HG03108 (cell line): Measurements from ENCODE around the gene GINS2.

Source experiments
- ATAC-seq: cut with Tn5 transposase; IDR thresholded peaks from one replicate; pipeline ENCODE4 v1.9.1; 2021; ENCODE audit warnings: moderate library complexity; ENCODE audit not compliant: unreplicated experiment

The GINS2 gene

DNA sequence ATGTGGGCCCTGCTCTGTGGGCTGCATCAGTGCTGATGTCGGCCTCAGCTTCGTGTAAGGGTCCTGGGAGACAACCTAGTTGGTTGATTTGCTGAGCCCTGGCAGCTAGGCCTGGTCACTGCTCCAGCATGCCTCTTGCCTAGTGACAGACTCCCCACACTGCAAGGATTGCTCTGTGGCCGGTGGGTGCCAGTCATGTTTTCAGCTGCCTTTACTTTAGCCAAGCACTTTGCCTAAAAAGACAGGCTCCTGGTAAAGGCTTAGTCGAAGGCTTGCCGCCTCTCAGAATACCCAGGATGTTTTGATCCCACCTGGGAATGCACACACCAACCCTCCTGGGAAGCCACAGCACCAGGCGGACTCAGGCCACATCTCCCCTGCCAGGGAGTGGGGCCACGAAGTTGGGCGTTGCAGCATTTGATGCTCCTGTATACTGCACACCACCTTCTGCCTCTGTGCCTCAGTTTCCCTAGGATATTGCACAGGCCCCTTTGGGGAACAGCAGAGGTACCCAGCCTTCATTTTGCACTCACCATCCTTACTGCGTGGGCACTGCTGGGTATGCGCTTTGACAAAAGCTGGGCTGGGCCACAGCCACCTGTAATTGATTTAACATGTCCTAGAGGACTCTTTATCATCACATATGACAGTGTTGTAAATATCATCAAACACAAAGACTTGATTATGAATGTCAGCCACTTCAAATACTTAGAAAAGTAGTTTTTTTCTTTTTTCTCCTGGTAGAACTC is 19.9 kb downstream of the GINS2 start:
- ATAC-seq = no peak

- no peak for ATAC-seq
Measured at GRCh38 chr16:85667841-85668413, 20.8 kb downstream of the GINS2 start.

DNA sequence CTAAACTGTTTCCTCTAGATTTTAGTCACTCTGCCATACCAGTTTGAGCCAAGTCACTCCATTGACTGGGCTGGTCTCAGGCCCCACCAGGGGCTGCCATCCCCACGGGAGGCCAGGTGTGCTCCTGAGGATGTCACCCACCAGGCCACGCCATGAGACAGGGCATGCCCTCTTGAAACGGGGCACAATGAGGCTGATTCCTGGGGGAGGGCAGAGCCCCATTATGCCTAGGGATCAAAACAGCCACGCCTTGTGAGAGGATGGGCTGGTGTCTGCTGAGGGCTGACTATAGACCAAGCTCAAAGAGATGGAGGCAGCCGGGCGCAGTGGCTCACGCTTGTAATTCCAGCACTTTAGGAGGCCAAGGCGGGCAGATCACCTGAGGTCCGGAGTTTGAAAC is 21.5 kb downstream of the GINS2 start:
- no peak for ATAC-seq

GRCh38 chr16:85665929-85666328 is 22.8 kb downstream of the GINS2 start:
- ATAC-seq = no peak

GRCh38 chr16:85665373-85665740 is 23.4 kb downstream of the GINS2 start:
- ATAC-seq = no peak

DNA sequence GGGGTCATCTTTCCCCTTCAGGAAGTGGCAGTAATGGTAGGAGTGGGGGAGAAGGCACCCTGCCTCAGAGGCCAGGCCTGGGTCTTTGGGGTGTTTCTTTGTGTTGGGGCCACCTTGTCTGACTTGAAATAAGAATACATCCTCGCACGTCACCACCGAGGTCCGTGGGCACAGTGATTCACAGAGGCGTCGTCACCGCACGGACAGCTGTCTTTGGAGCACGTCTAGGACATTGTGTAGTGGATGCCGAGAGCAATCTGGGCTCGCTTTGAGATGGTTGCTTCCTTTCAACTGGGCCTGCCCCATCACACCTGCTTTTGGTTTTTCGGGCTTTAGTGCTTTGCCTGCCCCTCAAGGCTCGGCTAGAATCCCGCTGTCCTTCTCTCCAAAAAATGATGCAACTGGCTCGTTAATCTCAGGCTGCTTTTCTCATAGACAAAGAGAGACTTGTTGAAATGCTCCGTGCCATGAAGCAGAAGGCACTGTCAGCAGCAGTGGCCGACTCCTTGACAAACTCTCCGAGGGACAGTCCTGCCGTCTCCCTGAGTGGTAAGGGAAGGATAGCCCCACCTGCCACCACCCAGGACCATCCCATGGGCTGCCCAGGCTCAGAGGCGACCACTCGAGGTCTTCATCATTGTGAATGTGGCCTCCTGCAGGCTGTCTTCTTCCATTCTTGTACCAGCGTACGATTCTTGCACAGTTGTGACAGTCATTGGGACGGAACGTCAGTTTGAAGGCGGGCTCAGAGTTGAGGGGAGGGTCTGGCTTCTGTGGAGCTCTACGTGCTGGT is 24.0 kb downstream of the GINS2 start:
- ATAC-seq = no peak

DNA sequence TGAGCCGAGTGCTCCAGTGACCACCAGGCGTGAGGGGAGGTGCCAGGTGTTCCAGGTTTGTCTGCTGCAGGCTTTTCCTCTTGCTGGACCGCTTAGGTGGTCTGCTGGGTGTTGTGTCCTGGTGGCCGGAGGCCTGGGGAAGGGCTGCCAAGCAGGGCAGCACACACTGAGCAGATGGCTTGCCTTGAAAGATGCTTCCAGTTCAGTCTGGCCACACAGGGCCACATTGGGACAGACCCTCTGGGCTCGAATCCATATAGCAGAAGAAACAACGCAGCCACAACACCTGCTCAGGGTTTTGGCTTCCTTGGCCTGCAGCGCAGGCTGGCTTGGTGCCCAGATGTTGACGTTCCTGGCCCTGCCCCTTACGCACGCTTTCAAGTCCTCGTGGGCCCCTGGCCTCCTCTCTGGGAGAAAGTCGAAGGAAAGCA is 24.8 kb downstream of the GINS2 start:
- ATAC-seq = no peak

GRCh38 chr16:85662976-85663830 is 25.6 kb downstream of the GINS2 start:
- ATAC-seq = no peak

DNA sequence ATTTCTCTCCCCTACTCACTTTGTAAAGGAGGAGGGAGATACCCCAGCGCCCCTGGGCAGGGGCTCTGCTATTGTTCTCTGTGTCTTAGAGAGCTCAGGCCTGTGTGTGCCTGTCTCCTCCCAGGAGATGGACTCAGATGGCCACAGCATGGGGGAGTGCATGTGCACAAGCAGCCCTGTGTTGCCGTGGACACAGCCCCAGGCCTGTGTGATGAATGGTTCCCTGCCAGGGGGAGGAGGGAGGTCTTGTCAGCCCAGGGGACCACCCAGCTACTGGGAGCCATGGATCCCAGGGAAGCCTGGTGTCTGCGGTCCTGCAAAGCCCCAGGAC is 26.3 kb downstream of the GINS2 start:
- no peak for ATAC-seq

GRCh38 chr16:85661740-85662481 is 26.8 kb downstream of the GINS2 start:
- no peak for ATAC-seq

GRCh38 chr16:85660843-85661739 is 27.7 kb downstream of the GINS2 start:
- ATAC-seq = no peak

DNA sequence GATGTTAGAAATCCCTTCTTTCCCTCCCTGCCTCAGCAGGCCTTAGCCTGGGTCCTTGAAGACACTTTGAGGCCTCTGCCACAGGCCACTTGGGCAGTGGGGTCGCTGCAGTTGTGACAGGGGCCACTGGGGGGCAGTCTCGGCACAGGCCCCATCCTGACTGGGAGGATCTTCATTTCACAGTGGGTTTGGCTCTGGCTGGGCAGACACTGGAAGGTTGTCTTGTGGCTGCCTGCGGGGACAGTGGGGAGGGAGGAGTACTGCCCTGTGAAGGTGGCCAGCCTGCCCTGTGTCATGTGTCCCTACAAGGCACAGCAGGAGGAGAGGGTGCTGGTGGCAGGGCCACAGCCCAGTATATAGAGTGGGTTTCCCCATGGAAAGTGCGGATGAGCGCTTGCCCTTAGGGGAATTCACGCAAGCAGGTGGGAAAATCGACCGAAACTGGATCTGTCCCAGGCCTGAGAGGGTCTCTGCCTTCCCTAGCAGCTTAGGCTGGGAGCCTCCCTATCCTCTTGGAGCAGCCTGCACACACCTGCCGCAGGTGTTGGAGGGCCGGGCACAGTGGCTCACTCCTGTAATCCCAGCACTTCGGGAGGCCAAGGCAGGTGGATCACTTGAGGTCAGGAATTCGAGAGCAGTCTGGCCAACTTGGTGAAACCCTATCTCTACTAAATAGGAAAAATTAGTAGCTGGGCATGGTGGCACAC is 28.8 kb downstream of the GINS2 start:
- ATAC-seq = no peak

GRCh38 chr16:85659336-85659735 is 29.4 kb downstream of the GINS2 start:
- ATAC-seq = no peak

DNA sequence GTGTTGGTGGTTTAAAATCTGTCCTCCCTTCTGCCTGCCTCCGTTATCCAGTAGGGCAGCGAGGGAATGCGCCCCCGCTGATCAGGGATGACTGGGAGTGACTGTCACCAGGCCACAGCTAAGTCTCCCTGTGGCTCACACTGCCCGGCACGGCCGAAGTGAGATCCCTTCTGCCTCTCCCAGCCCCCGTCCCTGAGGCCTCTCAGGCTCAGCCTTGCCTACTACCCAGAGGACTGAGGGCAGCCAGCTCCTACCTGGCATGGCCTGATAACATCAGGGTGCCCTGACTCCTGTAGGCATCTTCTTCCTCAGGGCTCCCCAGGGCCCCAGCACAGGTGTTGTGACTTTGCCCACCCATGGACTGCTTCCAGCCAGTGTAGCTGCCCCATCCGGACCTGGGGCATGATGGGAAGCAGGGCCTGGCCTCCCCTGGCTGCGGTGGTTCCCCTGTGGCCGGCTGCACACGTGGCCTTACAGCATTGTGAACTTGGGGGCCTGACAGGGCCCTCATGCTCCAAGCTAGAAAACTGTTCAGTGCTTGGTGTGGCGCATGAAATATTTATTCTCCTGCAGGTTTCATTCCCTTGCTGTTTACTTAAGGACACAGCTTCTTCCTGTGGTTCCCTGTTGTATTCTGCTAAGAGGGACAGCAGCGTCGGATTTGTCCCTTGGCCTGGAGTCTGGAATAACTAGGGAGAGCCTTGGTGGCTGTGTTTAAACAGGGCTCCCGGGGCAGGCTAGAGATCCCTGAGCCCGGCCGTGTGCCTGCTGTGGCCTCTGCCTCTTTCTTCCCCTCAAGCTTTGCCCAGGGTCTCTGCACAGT is 30.0 kb downstream of the GINS2 start:
- ATAC-seq = no peak

DNA sequence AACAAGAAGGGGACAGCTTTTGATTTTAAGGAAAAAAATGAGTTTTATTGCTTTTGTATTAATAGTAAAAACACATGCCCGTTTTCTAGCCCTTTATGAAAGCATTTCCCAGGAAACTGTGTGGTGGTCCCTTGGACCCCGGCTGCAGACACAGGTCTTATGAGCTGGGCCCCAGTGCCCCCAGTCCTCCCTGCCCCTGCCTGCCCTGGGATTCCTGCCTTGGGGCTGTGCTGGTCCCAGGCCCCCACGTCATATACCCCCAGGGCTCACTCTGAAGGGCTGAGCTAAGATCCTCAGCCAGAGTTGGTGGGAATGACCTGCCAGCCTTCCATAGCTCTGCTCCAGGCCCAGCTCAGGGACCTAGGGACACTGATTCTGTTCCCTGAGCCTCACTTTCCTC is 30.8 kb downstream of the GINS2 start:
- ATAC-seq = no peak

GRCh38 chr16:85657267-85657650 is 31.5 kb downstream of the GINS2 start:
- no peak for ATAC-seq

GRCh38 chr16:85656351-85657266 is 32.1 kb downstream of the GINS2 start:
- ATAC-seq = no peak
